Astrocyte (in vitro differentiated cells and primary cell): ENCODE measurements around the gene CERS6.

ENCODE experiments used
- CTCF ChIP-seq: IDR thresholded peaks from 2 replicates; pipeline ENCODE4 v1.5.1; 2011; ENCODE audit warnings: low read depth, mild to moderate bottlenecking, inconsistent platforms, low read length, moderate library complexity; ENCODE audit not compliant: insufficient read depth
- EZH2 ChIP-seq: IDR thresholded peaks from 2 replicates; pipeline ENCODE4 v1.6.1; 2012; ENCODE audit warnings: mild to moderate bottlenecking, low read length, inconsistent platforms; ENCODE audit not compliant: insufficient read depth

GRCh38 chr2:168727904-168728470 is 271.9 kb downstream of the CERS6 start:
- TF ChIP-seq CTCF (no peak), EZH2 (no peak)
